Suprapubic skin (tissue), 4 donors: ENCODE data around the gene ZNF583.

Experiments used
- EP300 ChIP-seq: sonication (generic); formaldehyde crosslinking; IDR thresholded peaks from one replicate; pipeline ENCODE4 v1.6.1; 2017; ENCODE audit warnings: antibody characterized with exemption
- POLR2A ChIP-seq, 2 donors: fragments of 450-650 bp; IDR thresholded peaks; one replicate each; pipeline ENCODE4 v1.6.1; 2017; ENCODE audit warnings: antibody characterized with exemption in 2 of 2, mild to moderate bottlenecking in 2 of 2, moderate library complexity in 2 of 2
- POLR2AphosphoS5 ChIP-seq, 3 donors: sonication (generic); formaldehyde crosslinking; IDR thresholded peaks; one replicate each; pipeline ENCODE4 v1.6.1; 2017; ENCODE audit warnings: antibody characterized with exemption in 3 of 3
- TF ChIP-seq, protein P1 (sequence below), 2 donors: fragments of 200-600 bp in 1 of 2; fragments of 450-650 bp in 1 of 2; sonication (generic) in 1 of 2; IDR thresholded peaks; one replicate each; pipeline ENCODE4 v1.5.1; 2016 to 2019; ENCODE audit warnings: antibody characterized with exemption in 2 of 2, mild to moderate bottlenecking in 1 of 2, moderate library complexity in 1 of 2

GRCh38 chr19:56377105-56377924 is 26.8 kb upstream of the ZNF583 start:
- TF ChIP-seq, protein P1, sequence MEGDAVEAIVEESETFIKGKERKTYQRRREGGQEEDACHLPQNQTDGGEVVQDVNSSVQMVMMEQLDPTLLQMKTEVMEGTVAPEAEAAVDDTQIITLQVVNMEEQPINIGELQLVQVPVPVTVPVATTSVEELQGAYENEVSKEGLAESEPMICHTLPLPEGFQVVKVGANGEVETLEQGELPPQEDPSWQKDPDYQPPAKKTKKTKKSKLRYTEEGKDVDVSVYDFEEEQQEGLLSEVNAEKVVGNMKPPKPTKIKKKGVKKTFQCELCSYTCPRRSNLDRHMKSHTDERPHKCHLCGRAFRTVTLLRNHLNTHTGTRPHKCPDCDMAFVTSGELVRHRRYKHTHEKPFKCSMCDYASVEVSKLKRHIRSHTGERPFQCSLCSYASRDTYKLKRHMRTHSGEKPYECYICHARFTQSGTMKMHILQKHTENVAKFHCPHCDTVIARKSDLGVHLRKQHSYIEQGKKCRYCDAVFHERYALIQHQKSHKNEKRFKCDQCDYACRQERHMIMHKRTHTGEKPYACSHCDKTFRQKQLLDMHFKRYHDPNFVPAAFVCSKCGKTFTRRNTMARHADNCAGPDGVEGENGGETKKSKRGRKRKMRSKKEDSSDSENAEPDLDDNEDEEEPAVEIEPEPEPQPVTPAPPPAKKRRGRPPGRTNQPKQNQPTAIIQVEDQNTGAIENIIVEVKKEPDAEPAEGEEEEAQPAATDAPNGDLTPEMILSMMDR (IDR thresholded peaks at IDR 0.05) = no peak
- TF ChIP-seq POLR2A (IDR thresholded peaks at IDR 0.05) (no peak), EP300 (no peak), POLR2AphosphoS5 (IDR thresholded peaks at IDR 0.05) (no peak)
